Hepatocyte (in vitro differentiated cells): Measurements from ENCODE around the gene SPATC1L. TPM values are rescaled to one million over a fixed set of nuclear protein-coding genes. Genes with fewer than 3 reads are reported as not detected.

Experiments used
- DNase-seq: peaks from one replicate; pipeline ENCODE4 v3.0.0-alpha.2; 2016; ENCODE audit warnings: low spot score
- H2AFZ ChIP-seq: fragments of 200-600 bp; sonication (generic); 2 replicates; pipeline ENCODE4 v1.6.0; 2016; ENCODE audit warnings: antibody characterized with exemption, mild to moderate bottlenecking
- H3K27ac ChIP-seq: fragments of 200-600 bp; sonication (generic); 2 replicates; pipeline ENCODE4 v1.5.1; 2016; ENCODE audit warnings: mild to moderate bottlenecking
- H3K27me3 ChIP-seq: fragments of 200-600 bp; sonication (generic); 2 replicates; pipeline ENCODE4 v1.6.1; 2016
- H3K36me3 ChIP-seq: fragments of 200-600 bp; sonication (generic); replicated peaks from 2 replicates; pipeline ENCODE4 v1.5.1; 2016; ENCODE audit warnings: low read depth; ENCODE audit not compliant: insufficient read depth
- H3K4me1 ChIP-seq: fragments of 200-600 bp; sonication (generic); 2 replicates; pipeline ENCODE4 v1.5.1; 2016; ENCODE audit warnings: mild to moderate bottlenecking, moderate library complexity; ENCODE audit not compliant: insufficient read depth
- H3K4me2 ChIP-seq: fragments of 200-600 bp; sonication (generic); 2 replicates; pipeline ENCODE4 v1.6.0; 2016
- H3K4me3 ChIP-seq: fragments of 200-600 bp; sonication (generic); 2 replicates; pipeline ENCODE4 v1.5.1; 2016; ENCODE audit warnings: mild to moderate bottlenecking
- H3K79me2 ChIP-seq: fragments of 200-600 bp; sonication (generic); 2 replicates; pipeline ENCODE4 v1.6.0; 2017; ENCODE audit warnings: mild to moderate bottlenecking
- H3K9me2 ChIP-seq: fragments of 200-600 bp; sonication (generic); replicated peaks from 2 replicates; pipeline ENCODE4 v1.6.0; 2017; ENCODE audit warnings: mild to moderate bottlenecking; ENCODE audit not compliant: insufficient read depth
- H3K9me3 ChIP-seq: fragments of 200-600 bp; sonication (generic); 2 replicates; pipeline ENCODE4 v1.5.1; 2016; ENCODE audit warnings: low read depth, mild to moderate bottlenecking
- H4K20me1 ChIP-seq: fragments of 200-600 bp; sonication (generic); 2 replicates; pipeline ENCODE4 v1.6.0; 2016; ENCODE audit warnings: mild to moderate bottlenecking; ENCODE audit not compliant: insufficient read depth, poor library complexity, severe bottlenecking
- EZH2 ChIP-seq: fragments of 200-600 bp; sonication (generic); IDR thresholded peaks from 2 replicates; pipeline ENCODE4 v1.6.1; 2016; ENCODE audit warnings: antibody characterized with exemption, mild to moderate bottlenecking, borderline replicate concordance
- EZH2phosphoT487 ChIP-seq: fragments of 200-600 bp; sonication (generic); IDR thresholded peaks from one replicate; pipeline ENCODE4 v1.6.1; 2018; ENCODE audit warnings: antibody characterized with exemption, mild to moderate bottlenecking, low read depth, moderate library complexity; ENCODE audit not compliant: unreplicated experiment, severe bottlenecking
- WGBS: methylation state at CpG from one replicate; pipeline ENCODE4 v1.1.6; 2016; ENCODE audit warnings: low lambda C conversion rate; ENCODE audit errors: missing lambda C conversion rate; 5-methylcytosine and 5-hydroxymethylcytosine counted together
- polyA plus RNA-seq: library from polyadenylated mRNA; unstranded; fragments of >200 nt; fragmentation: Nextera tagmentation; extraction: Ambion mirVana; gene quantifications from 2 replicates; pipeline ENCODE4 v1.2.1, GENCODE V29; 2016
- total RNA-seq: library from RNA; depleted of rRNA; stranded (reverse); fragments of >200 nt; gene quantifications from 2 replicates; pipeline ENCODE4 v1.2.3, GENCODE V29; 2014
- TF ChIP-seq, protein P1 (sequence below): fragments of 200-600 bp; sonication (generic); IDR thresholded peaks from 2 replicates; pipeline ENCODE4 v1.5.1; 2016; ENCODE audit warnings: antibody characterized with exemption, mild to moderate bottlenecking; ENCODE audit not compliant: poor library complexity

Gene SPATC1L
- total and polyA plus RNA-seq, 2 experiments from 2014 or later = 10.1 to 24.2 TPM

DNA sequence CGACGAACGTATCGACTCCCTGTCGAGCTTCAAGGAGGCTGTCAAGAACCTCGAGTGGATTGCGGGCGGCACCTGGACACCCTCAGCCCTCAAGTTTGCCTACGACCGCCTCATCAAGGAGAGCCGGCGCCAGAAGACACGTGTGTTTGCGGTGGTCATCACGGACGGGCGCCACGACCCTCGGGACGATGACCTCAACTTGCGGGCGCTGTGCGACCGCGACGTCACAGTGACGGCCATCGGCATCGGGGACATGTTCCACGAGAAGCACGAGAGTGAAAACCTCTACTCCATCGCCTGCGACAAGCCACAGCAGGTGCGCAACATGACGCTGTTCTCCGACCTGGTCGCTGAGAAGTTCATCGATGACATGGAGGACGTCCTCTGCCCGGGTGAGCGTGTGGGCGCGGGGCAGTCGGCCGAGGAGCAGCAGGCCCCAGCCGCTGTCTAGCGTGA, 58.4 kb downstream of the SPATC1L start:
- peaks cover 8% of the 10 kb centered on the region for H3K4me1 ChIP-seq
- no peak for DNase-seq
- H3K9me3 ChIP-seq = no peaks in the 10 kb centered on the region
- H2AFZ ChIP-seq = no peak overlapping the region
- H3K27ac ChIP-seq = no peak overlapping the region
- WGBS = 94% methylated on average over 43 of the region's 47 CpGs
- H3K79me2 ChIP-seq = no peaks in the 10 kb centered on the region
- H3K4me3 ChIP-seq = no peak overlapping the region
- no peak overlapping the region for H3K4me2 ChIP-seq
- TF ChIP-seq EZH2 (no peak), EZH2phosphoT487 (no peak)
- TF ChIP-seq, protein P1, sequence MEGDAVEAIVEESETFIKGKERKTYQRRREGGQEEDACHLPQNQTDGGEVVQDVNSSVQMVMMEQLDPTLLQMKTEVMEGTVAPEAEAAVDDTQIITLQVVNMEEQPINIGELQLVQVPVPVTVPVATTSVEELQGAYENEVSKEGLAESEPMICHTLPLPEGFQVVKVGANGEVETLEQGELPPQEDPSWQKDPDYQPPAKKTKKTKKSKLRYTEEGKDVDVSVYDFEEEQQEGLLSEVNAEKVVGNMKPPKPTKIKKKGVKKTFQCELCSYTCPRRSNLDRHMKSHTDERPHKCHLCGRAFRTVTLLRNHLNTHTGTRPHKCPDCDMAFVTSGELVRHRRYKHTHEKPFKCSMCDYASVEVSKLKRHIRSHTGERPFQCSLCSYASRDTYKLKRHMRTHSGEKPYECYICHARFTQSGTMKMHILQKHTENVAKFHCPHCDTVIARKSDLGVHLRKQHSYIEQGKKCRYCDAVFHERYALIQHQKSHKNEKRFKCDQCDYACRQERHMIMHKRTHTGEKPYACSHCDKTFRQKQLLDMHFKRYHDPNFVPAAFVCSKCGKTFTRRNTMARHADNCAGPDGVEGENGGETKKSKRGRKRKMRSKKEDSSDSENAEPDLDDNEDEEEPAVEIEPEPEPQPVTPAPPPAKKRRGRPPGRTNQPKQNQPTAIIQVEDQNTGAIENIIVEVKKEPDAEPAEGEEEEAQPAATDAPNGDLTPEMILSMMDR = no peak
- H3K27me3 ChIP-seq = no peaks in the 10 kb centered on the region
- H4K20me1 ChIP-seq = no peaks in the 10 kb centered on the region
- no peaks in the 10 kb centered on the region for H3K36me3 ChIP-seq
- no peaks in the 10 kb centered on the region for H3K9me2 ChIP-seq

DNA sequence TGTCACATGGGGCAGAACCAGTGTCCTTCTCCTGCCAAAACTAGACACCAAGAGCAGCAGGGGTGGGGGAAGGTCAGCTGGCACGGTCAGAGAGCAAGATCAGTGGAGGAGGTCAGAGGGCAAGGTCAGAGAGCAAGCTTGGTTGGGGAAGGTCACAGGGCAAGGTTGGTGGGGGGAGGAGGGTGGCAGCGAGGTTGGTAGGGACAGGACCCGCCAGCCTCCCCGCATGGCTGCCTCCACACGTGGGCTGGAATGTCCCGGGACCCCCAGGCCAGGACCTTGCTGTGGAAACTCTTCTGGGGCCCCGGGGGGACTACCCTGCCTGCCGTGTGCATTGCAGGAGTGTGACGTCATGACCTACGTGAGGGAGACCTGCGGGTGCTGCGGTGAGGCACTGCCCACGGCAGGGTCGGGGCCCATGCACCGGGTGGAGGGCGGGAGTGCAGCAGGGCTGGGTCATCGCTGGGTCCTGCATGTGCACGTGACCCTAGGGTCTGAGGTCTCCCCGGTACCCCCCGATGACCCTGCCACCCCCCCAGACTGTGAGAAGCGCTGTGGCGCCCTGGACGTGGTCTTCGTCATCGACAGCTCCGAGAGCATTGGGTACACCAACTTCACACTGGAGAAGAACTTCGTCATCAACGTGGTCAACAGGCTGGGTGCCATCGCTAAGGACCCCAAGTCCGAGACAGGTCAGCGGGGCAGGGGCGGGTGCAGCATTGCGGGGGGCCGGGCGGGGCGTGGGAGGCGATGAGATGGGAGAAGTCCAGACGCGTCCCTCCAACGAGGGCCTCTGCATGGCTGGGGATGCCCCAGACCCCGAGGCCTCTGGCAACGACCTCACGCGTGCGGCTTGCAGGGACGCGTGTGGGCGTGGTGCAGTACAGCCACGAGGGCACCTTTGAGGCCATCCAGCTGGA, 59.1 kb downstream of the SPATC1L start:
- Histone ChIP-seq H3K79me2 (no peaks in the 10 kb centered on the region), H3K4me1 (peaks cover 8% of the 10 kb centered on the region), H4K20me1 (no peaks in the 10 kb centered on the region), H2AFZ (no peak overlapping the region), H3K9me2 (no peaks in the 10 kb centered on the region), H3K27ac (no peak overlapping the region), H3K9me3 (no peaks in the 10 kb centered on the region), H3K27me3 (no peaks in the 10 kb centered on the region), H3K4me3 (no peak overlapping the region), H3K4me2 (no peak overlapping the region), H3K36me3 (no peaks in the 10 kb centered on the region)
- no peak for DNase-seq
- TF ChIP-seq EZH2phosphoT487 (no peak), EZH2 (no peak)
- TF ChIP-seq, protein P1 = no peak
- WGBS = 92% methylated on average over 32 of the region's 49 CpGs

DNA sequence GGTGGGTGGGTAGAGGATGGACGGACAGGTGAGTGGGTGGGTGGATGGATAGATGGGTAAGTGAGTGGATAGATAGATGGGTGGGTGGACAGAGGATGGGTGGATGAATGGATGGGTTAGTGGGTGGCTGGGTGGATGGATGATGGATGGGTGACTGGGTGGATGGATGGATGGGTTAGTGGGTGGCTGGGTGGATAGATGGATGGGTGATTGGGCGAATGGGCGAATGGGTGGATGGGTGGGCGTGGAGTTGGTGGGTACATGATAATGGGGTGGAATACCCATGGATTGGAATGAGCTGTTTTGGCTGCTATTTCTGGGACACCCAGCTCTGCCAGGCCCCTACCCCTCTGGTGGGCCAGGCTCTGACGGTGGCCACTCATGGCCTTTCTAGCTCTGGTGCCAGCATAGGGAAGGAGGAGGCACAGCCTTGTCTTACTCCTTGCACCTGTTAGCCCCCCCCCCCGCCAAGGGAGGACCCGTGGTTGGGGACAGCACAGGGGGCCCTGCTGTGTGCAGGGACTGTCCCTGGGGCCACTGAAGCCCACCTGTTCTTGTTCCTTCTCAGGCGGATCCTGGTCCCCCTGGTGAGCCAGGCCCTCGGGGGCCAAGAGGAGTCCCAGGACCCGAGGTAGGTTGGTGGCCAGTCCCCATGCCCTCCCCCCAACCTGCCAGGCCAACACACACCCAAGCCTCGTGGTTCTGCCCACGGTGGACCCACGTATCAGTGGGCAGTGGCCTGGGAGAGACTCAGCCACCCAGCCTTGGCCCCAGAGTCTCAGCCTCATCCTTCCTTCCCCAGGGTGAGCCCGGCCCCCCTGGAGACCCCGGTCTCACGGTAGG, 60.0 kb downstream of the SPATC1L start:
- Histone ChIP-seq H3K4me2 (no peak overlapping the region), H3K9me2 (no peaks in the 10 kb centered on the region), H3K4me1 (peaks cover 8% of the 10 kb centered on the region), H3K36me3 (no peaks in the 10 kb centered on the region), H3K27me3 (no peaks in the 10 kb centered on the region), H2AFZ (no peak overlapping the region), H3K9me3 (no peaks in the 10 kb centered on the region), H3K79me2 (no peaks in the 10 kb centered on the region), H3K27ac (no peak overlapping the region), H3K4me3 (no peak overlapping the region), H4K20me1 (no peaks in the 10 kb centered on the region)
- DNase-seq = no peak
- WGBS = 96% methylated on average over 16 of the region's 16 CpGs
- TF ChIP-seq EZH2phosphoT487 = no peak
- TF ChIP-seq EZH2 = no peak
- TF ChIP-seq, protein P1 = no peak
